ENCODE results near the gene CDK10. TPM values are rescaled to one million over a fixed set of nuclear protein-coding genes. Genes with fewer than 3 reads are reported as not detected.

Gene CDK10
- total and polyA plus RNA-seq, 2 experiments from 2014 or later: 76.3 to 142 TPM

DNA sequence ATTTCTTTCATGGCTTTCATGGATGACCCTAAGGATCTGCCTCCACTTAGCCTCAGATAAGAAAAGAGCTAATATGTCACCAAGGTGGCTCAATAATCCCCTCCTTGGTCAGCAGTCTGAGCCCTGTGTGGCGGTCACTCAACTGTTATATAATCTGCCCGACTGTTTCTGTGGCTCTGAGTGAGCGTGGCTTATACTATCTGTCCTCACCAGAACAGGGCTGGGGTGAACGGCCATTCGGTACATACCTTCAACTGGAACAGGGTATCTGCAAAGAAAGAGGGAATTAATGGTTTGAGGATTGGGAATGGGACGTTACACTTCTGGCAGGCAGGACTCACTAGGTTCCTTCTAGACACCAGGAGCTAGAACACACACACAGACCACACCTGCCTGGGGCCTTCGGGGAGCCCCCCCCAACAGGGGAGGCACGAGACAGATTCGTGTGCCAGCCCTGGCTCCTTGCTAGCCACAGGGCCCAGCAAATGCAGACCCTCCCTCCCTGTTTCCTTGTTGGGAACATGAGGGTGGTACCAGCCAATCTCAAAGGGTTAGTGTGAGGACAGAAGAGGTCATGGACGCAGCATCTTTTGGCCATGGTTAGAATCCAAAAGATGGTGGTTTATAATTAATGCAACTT lies 32.7 kb upstream of the CDK10 start:
- Histone ChIP-seq H3K4me1 (ENCODE audit: low read depth) (peaks cover 4% of the 10 kb centered on the region), H3K27ac (no peak overlapping the region), H3K4me3 (no peak overlapping the region), H3K9me3 (ENCODE audit: low read depth) (no peaks in the 10 kb centered on the region), H3K27me3 (no peaks in the 10 kb centered on the region), H3K36me3 (peaks cover 2% of the 10 kb centered on the region)
- TF ChIP-seq, protein P1, sequence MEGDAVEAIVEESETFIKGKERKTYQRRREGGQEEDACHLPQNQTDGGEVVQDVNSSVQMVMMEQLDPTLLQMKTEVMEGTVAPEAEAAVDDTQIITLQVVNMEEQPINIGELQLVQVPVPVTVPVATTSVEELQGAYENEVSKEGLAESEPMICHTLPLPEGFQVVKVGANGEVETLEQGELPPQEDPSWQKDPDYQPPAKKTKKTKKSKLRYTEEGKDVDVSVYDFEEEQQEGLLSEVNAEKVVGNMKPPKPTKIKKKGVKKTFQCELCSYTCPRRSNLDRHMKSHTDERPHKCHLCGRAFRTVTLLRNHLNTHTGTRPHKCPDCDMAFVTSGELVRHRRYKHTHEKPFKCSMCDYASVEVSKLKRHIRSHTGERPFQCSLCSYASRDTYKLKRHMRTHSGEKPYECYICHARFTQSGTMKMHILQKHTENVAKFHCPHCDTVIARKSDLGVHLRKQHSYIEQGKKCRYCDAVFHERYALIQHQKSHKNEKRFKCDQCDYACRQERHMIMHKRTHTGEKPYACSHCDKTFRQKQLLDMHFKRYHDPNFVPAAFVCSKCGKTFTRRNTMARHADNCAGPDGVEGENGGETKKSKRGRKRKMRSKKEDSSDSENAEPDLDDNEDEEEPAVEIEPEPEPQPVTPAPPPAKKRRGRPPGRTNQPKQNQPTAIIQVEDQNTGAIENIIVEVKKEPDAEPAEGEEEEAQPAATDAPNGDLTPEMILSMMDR (IDR thresholded peaks at IDR 0.05; ENCODE audit: low read depth, low read length): no peak
- DNase-seq (ENCODE audit: low read depth in 1 of 2, low spot score in 1 of 2): no peak

DNA sequence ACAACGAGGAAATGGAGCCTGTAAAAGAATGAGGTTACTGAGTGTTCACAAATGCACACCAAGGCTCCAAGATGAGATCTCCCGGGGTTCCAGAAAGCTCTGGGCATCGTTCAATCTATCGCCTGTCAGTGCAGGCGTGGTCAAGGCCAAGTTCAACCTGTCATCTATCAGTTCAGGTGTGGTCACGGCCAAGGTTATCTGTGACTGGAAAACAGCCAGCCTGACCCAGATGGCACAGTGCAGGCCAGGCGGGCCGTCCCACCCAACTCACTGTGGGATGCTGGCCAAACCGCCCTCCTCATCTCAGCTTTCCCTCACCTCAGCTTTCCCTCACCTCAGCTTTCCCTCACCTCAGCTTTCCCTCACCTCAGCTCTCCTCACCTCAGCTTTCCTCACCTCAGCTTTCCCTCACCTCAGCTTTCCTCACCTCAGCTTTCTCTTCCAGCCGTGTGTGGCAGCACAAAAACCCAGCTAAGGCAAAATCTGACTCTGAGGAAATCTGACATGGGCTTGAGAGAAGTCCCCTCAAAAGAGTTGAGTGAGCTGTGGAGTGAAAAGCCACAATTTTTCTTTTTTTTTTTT lies 31.3 kb upstream of the CDK10 start:
- H3K4me1 ChIP-seq (ENCODE audit: low read depth): peaks cover 4% of the 10 kb centered on the region
- TF ChIP-seq, protein P1 (IDR thresholded peaks at IDR 0.05; ENCODE audit: low read depth, low read length): no peak
- no peaks in the 10 kb centered on the region for H3K9me3 ChIP-seq (ENCODE audit: low read depth)
- no peak for DNase-seq (ENCODE audit: low read depth in 1 of 2, low spot score in 1 of 2)
- H3K4me3 ChIP-seq: no peak overlapping the region
- H3K27ac ChIP-seq: no peak overlapping the region
- H3K27me3 ChIP-seq: no peaks in the 10 kb centered on the region
- peaks cover 2% of the 10 kb centered on the region for H3K36me3 ChIP-seq

DNA sequence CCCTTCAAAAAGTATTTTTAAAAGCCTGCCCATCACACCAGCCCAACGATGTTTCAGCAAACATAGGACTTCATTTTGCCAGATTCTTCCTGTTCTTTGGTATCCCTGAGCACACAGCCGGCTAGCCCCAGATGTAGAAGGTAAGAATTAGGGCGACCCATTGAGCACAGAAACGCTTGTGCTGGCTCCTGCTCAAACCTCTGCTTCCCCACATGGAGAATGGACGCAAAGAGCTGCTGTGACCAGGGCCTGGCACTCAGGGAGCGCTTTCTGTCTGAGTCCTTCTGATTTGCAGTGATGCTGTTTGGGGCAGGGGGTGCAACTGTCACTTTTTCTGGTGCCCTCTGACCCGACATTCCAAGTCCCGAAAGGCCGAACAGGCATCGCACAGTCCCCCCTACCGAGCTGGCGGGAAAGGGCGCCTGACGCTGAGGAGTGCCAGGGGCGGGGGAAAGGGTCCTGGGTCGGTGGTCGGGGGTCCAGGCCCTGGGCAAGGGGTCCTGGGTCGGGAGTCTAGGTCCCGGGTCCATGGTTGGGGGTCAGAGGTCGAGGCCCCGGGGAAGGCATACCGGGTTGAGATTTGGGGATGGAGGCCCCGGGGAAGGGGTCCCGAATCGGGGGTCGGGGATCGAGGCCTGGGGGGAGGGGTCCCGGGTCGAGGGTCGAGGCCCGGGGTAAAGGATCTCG lies 29.9 kb upstream of the CDK10 start:
- TF ChIP-seq, protein P1 (IDR thresholded peaks at IDR 0.05; ENCODE audit: low read depth, low read length): no peak
- peak overlapping the region; percentile 90 for H3K4me3 ChIP-seq
- peaks cover 2% of the 10 kb centered on the region for H3K36me3 ChIP-seq
- no peaks in the 10 kb centered on the region for H3K9me3 ChIP-seq (ENCODE audit: low read depth)
- H3K27me3 ChIP-seq: no peaks in the 10 kb centered on the region
- no peak overlapping the region for H3K27ac ChIP-seq
- no peak for DNase-seq (ENCODE audit: low read depth in 1 of 2, low spot score in 1 of 2)
- H3K4me1 ChIP-seq (ENCODE audit: low read depth): peaks cover 4% of the 10 kb centered on the region

DNA sequence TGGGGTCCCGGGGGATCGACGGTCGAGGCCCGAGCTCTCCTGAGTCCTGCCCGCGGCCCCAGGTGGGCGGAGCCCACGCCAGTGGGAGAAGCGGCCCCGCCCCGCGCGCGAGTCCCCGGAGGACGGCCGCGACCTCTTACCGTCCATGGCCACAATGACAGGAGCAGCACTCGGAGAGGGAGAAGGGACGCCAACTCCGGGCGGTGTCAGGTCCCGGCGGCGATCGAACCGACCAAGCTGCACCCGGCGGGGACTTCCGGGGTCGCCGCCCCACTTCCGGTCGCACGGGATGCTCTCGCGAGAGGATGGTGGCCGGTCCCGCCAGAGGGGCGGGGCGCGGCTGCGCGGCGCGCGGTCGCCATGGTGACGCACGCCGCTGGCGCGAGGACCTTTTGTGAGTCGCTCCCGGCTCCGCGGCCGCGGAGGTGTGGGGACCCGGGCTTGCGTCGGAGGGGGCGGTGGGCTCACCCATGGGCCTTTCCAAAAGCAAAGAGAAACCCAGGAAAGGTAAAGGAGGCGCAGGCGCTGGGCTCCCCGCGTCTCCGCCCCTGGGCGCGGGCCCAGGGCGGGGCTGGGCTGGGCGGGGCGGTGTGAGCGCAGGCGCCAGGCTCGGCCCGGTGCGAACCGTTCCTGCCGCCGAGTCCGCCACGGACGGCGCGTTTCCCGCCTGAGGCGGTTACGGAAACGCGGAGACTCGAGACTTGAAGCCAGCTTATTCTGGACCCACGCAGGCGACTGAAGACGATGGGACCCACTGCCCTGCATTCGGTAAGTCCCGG lies 28.9 kb upstream of the CDK10 start, which contains the start of the genes CHMP1A and SPATA33:
CHMP1A (minus strand) TSS at position 267 of the 779 bp plus-strand sequence; CDS start at position 147, 120 bp downstream.
SPATA33 (plus strand) TSS at position 395 of the 779 bp plus-strand sequence; CDS start at position 471, 76 bp downstream.
- peak within 1 kb of the TSS; percentile 24 for H3K27ac ChIP-seq
- H3K36me3 ChIP-seq: peaks cover 3% of the 10 kb centered on the region
- H3K4me3 ChIP-seq: peak within 1 kb of the TSS; percentile 90
- H3K9me3 ChIP-seq (ENCODE audit: low read depth): no peaks in the 10 kb centered on the region
- TF ChIP-seq, protein P1 (IDR thresholded peaks at IDR 0.05; ENCODE audit: low read depth, low read length): no peak
- peaks cover 4% of the 10 kb centered on the region for H3K4me1 ChIP-seq (ENCODE audit: low read depth)
- DNase-seq (ENCODE audit: low read depth in 1 of 2, low spot score in 1 of 2): peak; percentile 89 to 93
- H3K27me3 ChIP-seq: no peaks in the 10 kb centered on the region

DNA sequence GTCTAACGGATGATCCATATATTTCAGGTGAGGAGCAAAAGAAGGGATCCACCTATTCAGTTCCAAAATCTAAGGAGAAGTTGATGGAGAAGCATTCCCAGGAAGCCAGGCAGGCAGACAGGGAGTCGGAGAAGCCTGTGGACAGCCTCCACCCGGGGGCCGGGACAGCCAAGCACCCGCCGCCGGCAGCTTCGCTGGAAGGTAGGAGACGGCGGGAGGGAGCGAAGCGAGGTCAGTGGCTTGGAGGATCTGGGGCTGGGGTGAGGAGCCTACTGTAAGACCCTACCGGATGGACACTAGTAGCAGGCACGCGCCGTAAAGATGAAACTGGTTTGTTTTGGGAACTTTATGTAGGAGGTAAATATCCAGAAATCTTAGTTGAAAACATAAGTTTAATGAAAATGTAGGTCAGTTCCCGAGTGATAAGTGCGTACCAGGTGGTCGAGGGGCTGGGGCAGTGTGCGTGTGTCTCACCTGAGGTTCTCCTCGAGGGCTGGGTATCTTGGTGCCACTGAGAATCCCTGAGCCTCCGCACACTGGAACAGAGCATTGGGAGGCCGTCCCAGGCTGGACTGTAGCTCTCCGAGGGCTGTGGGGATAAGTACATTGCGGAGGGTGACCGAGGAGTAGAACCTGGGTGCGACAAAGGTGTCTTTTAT lies 28.1 kb upstream of the CDK10 start:
- no peaks in the 10 kb centered on the region for H3K9me3 ChIP-seq (ENCODE audit: low read depth)
- H3K4me1 ChIP-seq (ENCODE audit: low read depth): peaks cover 4% of the 10 kb centered on the region
- H3K27me3 ChIP-seq: no peaks in the 10 kb centered on the region
- peak; percentile 11 to 48 for DNase-seq (ENCODE audit: low read depth in 1 of 2, low spot score in 1 of 2)
- H3K4me3 ChIP-seq: peak overlapping the region; percentile 90
- peaks cover 3% of the 10 kb centered on the region for H3K36me3 ChIP-seq
- TF ChIP-seq, protein P1 (IDR thresholded peaks at IDR 0.05; ENCODE audit: low read depth, low read length): no peak
- H3K27ac ChIP-seq: peak overlapping the region; percentile 0

All from cardiac muscle cell (in vitro differentiated cells and primary cell).